PFSK-1 (cell line): ENCODE data around the gene RPS6KA5.

Experiments
- FOXP2 ChIP-seq: optimal IDR thresholded peaks from 2 replicates; pipeline ENCODE3; 2011; ENCODE audit warnings: borderline replicate concordance, control low read depth, inconsistent platforms; ENCODE audit not compliant: insufficient read depth; ENCODE audit errors: extremely low read length, extremely low read depth
- POLR2AphosphoS5 ChIP-seq: IDR thresholded peaks from 2 replicates; pipeline ENCODE4 v1.6.1; 2012; ENCODE audit warnings: low read depth, mild to moderate bottlenecking, control low read depth, low read length, moderate library complexity
- SIN3A ChIP-seq: IDR thresholded peaks from 2 replicates; pipeline ENCODE4 v1.6.1; 2012; ENCODE audit warnings: mild to moderate bottlenecking, low read length, moderate library complexity, borderline replicate concordance; ENCODE audit not compliant: insufficient read depth
- TAF1 ChIP-seq: IDR thresholded peaks from 2 replicates; pipeline ENCODE4 v1.6.1; 2012; ENCODE audit warnings: low read length, control low read depth, borderline replicate concordance; ENCODE audit not compliant: insufficient read depth
- TF ChIP-seq, protein P1 (sequence below), 2 experiments: IDR thresholded peaks; 2 replicates each; pipeline versions ENCODE4 v1.6.1 to v1.8.0; 2011 to 2012; ENCODE audit warnings: low read depth in 2 of 2, low read length in 2 of 2, control low read depth in 1 of 2, inconsistent platforms in 1 of 2, mild to moderate bottlenecking in 1 of 2, moderate library complexity in 1 of 2; ENCODE audit not compliant: insufficient read depth in 1 of 2

RPS6KA5 gene

DNA sequence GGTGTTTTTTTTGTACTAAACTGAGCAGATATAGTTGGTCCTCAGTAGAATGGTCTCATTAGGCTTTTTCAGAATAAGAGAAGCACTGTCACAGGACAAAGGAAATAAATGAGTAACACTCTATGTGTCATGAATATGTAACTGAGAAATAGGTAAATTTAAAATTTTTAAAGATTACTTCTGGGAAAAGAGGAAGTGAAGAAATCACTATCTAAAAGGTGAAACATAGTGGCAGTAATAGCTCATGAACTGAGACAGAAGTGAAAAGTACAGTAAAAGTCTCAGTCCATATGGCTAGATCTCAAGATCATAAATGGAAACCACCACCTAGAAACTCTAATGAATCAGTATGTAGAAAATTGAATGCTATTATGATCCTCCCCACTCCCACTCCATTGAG is 154.9 kb downstream of the RPS6KA5 start:
- TF ChIP-seq TAF1 (no peak), FOXP2 (no peak), SIN3A (no peak), POLR2AphosphoS5 (no peak)
- TF ChIP-seq, protein P1, sequence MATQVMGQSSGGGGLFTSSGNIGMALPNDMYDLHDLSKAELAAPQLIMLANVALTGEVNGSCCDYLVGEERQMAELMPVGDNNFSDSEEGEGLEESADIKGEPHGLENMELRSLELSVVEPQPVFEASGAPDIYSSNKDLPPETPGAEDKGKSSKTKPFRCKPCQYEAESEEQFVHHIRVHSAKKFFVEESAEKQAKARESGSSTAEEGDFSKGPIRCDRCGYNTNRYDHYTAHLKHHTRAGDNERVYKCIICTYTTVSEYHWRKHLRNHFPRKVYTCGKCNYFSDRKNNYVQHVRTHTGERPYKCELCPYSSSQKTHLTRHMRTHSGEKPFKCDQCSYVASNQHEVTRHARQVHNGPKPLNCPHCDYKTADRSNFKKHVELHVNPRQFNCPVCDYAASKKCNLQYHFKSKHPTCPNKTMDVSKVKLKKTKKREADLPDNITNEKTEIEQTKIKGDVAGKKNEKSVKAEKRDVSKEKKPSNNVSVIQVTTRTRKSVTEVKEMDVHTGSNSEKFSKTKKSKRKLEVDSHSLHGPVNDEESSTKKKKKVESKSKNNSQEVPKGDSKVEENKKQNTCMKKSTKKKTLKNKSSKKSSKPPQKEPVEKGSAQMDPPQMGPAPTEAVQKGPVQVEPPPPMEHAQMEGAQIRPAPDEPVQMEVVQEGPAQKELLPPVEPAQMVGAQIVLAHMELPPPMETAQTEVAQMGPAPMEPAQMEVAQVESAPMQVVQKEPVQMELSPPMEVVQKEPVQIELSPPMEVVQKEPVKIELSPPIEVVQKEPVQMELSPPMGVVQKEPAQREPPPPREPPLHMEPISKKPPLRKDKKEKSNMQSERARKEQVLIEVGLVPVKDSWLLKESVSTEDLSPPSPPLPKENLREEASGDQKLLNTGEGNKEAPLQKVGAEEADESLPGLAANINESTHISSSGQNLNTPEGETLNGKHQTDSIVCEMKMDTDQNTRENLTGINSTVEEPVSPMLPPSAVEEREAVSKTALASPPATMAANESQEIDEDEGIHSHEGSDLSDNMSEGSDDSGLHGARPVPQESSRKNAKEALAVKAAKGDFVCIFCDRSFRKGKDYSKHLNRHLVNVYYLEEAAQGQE (IDR thresholded peaks at IDR 0.05; ENCODE audit: insufficient read depth in 1 of 2, low read depth in 2 of 2, low read length in 2 of 2), result no peak

DNA sequence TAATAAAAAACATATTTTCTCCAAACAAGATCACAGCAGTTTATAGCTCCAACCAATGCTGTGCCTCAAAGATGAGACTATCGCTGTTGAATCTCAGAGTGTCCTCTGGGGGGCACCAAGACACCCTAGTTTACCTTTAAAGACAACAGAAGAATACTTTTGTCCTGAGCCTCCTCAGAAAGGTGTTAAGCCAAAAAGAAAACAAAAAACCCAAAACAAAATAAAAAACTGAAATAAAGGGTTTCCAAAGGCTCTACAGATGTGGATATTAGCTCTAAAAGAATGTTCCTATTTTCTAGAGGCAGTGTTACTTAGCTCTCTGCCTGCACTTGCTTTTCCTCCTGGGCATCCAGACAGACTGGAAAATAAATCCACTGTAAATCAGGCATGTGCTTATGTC is 157.3 kb downstream of the RPS6KA5 start:
- no peak for TF ChIP-seq SIN3A
- TF ChIP-seq, protein P1 (IDR thresholded peaks at IDR 0.05; ENCODE audit: insufficient read depth in 1 of 2, low read depth in 2 of 2, low read length in 2 of 2), result no peak

DNA sequence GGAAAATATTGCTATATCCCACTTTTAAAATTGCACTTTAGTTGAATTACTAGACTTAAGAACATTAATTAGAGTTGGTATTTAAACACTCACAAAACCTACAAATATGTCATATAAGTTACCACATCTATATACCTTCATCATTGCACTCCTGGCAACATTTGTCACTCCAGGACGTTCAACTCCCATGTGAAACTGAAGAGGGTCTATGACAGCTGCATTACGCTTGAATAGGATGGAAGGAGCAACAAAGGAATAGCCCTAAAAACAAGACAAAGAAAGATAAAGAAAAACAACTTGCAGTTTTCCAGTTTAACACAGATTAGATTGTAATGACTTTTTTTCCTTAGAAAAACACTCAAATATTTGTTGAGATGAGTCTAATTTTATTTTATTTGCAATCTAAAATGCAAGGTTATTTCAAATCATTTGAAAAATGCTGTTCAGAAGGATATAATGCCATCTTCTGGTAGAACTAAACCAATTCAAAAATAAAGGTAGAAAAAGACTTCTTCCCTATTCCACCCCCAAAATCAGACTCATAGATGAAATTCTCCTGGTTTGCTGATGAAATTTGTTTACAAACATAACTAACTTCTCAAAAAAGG is 159.9 kb downstream of the RPS6KA5 start:
- TF ChIP-seq FOXP2, result no peak
- TF ChIP-seq TAF1, result no peak
- TF ChIP-seq POLR2AphosphoS5, result no peak
- no peak for TF ChIP-seq SIN3A
- TF ChIP-seq, protein P1 (IDR thresholded peaks at IDR 0.05; ENCODE audit: insufficient read depth in 1 of 2, low read depth in 2 of 2, low read length in 2 of 2), result no peak

DNA sequence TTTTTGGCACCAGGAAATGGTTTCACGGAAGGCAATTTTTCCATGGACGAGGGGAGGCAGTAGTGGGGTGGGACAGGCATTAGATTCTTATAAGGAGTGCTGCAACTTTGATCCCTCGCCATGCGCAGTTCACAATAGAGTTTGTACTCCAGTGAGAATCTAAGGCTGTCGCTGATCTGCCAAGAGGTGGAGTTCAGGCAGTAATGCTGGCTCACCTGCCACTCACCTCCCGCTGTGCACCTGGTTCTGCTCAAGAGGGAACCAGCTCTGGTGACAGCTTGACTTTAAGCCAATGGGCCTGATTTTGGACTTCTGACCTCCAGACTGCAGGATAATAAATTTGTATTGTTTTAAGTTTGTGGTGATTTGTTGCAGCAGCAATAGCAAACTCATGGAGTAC is 163.4 kb downstream of the RPS6KA5 start:
- TF ChIP-seq TAF1 (no peak), SIN3A (no peak), FOXP2 (no peak), POLR2AphosphoS5 (no peak)
- TF ChIP-seq, protein P1 (IDR thresholded peaks at IDR 0.05; ENCODE audit: insufficient read depth in 1 of 2, low read depth in 2 of 2, low read length in 2 of 2), result no peak

DNA sequence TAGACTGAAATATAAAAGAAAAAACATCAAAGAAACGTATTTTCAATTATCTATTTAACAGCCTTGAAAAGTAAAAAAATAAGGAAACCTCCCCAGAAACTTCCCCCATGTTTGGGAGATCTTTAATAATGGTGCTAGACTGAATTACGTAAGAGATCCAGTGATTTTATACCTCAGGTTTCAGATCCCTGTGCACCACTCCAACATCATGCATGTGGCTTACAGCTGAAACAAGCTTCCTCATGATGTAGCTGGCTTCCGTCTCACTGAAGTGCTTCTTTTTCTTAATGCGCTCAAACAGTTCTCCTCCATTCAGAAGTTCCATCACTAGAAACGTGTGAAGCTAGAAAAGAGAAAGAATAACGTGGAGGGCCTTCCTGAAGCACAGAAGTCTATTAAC is 166.2 kb downstream of the RPS6KA5 start:
- TF ChIP-seq FOXP2, result no peak
- TF ChIP-seq SIN3A, result no peak
- no peak for TF ChIP-seq TAF1
